GM18519 (cell line): Measurements from ENCODE around the gene SIRT4.
"Not testable (repeated sequence)": the region's sequence is repeated elsewhere in the genome, so short reads cannot be mapped to it uniquely, and the experiment has no call there.

Source experiments
- ATAC-seq: cut with Tn5 transposase; IDR thresholded peaks from one replicate; pipeline ENCODE4 v1.9.1; 2021; ENCODE audit warnings: mild to moderate bottlenecking, moderate library complexity; ENCODE audit not compliant: unreplicated experiment, low FRiP score

Gene SIRT4

DNA sequence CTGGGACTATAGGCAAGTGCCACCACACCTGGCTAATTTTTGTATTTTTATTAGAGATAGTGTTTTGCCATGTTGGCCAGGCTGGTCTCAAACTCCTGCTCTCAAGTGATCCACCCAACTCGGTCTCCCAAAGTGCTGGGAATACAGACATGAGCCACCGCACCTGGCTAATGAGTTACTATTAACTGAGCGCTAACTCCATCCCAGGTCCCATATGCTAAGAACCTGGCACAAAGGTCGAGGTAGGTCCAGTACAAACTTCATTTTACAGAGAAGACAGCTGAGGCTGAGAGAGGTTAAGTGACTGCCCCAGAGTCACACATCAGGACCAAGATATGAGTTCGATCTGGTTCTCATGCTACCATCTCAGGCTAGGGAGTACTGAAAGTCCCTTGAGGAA is 29.9 kb downstream of the SIRT4 start:
- ATAC-seq = no peak

DNA sequence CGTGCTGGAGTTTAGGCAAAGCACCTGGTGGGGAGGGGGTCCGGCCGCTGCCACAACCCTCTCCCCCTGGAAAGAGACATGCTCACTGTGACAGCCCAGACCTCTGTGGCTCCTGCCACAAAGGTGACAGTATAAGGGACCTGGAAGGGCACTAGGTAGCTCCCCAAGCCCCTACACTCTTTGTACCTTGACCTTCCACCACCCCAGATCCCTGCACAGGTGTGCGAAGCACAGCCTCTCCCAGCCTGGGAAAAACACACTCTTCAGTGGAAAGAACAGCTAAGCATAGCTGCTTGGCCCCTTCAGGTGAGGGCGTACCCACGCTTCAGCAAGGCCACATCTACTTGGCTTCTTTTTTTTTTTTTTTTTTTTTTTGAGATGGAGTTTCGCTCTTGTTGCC is 30.4 kb downstream of the SIRT4 start:
- ATAC-seq = no peak

DNA sequence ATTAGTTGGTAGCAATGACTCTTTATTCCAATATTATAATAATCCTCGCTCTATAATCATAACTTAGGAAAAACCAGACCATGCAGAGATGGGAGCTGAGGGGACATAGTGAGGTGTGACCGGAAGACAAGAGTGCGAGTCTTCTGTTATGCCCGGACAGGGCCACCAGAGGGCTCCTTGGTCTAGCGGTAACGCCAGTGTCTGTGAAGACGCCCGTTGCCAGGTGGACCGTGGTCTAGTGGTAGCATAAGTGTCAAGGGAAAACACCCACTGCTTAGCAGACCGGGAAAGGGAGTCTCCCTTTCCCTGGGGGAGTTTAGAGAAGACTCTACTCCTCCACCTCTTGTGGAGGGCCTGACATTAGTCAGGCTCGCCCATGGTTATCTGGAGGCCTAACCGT is 33.3 kb downstream of the SIRT4 start:
- ATAC-seq = not testable (repeated sequence)

DNA sequence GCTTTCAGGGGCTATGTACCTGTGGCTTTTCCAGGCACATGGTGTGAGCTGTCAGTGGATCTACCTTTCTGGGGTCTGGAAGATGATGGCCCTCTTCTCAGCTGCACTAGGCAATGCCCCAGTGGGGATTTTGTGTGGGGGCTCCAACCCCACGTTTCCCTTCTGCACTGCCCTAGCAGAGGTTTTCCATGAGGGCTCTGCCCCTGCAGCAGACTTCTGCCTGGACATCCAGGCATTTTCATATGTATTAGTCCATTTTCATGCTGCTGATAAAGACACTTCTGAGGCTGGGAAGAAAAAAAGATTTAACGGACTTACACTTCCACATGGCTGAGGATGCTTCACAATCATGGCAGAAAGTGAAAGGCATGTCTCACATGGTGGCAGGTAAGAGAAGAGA is 34.3 kb downstream of the SIRT4 start:
- ATAC-seq = not testable (repeated sequence)

DNA sequence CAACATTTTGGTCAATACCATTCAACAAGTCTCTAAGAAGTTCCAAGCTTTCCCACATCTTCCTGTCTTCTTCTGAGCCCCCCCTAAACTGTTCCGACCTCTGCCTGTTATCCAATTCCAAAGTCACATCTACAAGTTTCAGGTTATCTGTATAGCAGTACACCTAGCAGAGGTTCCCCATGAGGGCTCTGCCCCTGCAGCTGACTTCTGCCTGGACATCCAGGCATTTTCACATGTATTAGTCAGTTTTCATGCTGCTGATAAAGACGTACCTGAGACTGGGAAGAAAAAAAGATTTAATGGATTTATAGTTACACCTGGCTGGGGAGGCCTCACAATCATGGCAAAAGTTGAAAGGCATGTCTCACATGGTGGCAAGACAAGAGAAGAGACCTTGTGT is 35.6 kb downstream of the SIRT4 start:
- no peak for ATAC-seq

DNA sequence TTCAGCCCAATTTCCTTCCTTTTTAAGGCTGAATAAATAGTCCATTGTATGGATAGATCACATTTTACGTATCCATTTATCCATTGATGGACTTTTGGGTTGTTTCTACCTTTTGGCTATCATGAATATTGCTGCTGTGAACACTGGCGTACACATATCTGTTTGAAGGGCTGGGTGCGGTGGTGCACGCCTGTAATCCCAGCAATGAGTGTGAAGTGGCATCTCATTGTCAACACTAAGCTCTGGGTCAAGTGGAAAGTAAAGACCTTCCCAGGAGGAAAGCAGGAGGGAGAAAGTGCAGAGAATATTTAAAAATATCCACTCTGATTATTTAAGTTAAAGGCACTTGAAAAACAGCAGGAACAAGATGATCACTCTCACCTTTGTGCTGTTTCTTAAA is 37.1 kb downstream of the SIRT4 start:
- ATAC-seq = no peak

DNA sequence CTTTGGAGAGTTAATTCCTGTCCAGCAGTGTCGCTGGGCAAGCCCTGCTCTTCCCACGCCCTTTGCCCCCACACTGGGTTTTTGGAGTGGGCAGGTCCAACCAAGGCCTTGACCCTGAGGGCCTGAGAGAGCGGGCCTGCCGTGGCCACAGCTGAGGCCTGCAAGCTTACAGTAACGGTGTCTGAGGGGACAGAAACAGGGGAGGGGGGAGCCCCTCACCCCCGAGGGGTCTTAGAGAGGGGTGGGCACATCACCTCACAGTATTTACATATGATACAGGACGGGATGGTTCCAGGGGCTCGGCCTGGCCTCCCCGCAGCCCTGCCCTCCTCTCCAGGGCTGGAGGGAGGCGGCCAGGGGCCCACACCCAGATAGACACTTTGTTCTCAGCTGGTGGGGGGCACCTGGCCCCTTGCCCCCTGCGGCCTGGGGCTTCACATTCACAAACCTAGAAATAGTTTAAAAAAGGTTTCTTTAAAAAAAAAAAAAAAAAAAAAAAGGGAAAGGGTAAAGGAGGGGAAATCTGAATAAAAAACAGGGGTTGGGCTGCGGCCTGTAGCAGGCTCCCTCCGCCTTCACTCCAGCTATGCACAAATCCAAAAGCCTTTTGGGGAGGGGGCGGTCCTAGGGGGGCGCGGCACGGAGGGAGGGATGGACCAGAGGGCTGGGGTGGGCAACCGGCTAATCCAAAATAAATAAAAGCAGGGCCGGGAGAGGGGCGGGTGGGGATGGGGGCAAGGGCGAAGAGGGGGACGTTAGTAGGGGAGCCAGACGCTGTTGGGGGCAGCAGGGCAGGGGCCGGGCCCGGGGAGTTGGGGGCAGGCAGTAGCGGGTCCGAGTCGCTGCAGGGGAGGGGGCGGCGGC is 40.3 kb downstream of the SIRT4 start:
- ATAC-seq = no peak

DNA sequence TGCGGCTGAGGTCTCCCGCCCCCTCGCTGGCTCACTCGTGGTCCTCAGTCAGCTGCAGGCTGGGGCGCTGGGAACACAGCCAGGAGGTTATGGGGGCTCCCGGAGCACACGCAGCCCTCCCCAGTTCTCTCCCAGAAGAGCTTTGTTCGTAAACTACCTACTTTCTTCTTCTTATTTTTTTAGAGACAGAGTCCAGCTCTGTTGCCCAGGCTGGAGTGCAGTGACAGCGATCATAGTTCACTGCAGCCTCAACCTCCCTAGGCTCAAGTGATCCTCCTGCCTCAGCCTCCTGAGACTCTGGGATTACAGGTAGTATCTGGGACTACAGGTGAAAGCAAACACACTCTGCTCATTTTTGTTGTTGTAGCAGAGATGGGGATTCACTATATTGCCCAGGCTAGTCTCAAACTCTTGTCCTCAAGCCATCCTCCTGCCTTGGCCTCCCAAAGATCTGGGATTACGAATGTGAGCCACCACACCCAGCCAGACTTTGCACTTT is 41.0 kb downstream of the SIRT4 start:
- no peak for ATAC-seq

DNA sequence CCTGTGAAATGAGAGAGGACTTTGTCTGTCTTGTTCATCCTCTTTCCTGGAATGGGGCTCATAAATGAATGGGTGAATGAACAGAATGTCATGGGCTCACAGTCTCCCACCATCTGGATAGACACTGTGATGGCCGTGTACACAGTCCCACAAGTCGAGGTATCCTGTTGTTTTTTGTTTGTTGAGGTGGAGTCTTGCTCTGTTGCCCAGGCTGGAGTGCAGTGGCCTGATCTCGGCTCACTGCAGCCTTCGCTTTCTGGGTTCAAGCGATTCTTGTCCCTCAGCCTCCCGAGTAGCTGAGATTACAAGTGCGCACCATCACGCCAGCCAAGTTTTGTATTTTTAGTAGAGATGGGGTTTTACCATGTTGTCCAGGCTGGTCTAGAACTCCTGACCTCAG is 41.6 kb downstream of the SIRT4 start:
- ATAC-seq = no peak

DNA sequence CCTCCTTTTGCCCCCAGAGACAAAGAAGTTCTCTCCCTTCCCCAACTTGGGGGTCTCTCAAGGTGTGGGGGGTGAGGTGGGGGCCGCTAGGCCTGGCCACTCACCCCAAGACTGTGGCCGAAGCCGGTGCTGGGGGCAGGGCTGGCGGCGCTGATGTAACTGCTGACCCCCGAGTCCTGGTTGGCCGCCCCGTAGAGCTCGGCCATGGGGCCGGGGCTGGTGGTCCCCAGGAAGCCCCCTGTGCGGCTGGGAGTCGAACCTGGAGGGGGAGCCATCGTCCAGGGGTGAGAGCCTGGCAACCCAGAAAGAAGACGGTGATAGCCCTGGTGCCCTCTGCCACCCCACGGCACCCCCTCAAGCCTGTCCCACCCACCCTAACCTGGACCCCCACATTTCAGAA is 43.9 kb downstream of the SIRT4 start:
- ATAC-seq = no peak

DNA sequence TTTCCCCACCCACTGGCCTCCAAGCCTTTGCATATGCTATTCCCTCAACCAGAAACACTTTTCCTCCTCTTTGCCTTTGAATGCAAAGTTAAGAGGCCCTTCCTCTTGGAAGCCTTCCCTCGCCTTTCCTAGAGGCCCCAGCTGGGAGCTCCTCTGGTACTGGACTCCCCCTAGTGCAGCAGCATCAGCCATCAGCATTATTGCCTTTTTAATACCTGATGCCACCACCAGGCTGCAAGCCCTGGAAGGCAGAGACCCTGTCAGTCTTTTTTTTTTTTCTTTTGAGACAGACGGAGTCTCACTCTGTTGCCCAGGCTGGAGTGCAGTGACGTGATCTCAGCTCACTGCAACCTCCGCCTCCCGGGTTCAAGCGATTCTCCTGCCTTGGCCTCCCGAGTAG is 44.6 kb downstream of the SIRT4 start:
- ATAC-seq = no peak

DNA sequence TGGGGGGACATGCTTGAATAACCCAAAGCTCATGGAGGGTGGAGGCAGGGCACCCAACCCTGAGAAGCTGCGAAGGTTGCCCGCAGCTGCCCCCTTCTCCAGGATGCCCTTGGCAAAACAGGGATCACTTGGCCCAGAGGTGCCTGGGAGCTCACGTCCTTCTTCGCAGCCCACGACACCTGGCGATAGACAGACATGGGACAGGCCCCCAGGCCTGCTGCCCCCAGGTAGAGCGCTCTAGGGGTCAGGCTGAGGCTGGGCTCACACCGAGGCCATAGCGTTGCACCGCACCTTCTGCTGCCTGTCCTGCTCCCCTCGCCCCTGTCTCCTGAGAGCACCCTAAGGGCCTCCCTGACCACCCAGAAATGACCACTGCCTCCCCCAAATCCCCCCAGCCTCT is 45.6 kb downstream of the SIRT4 start:
- ATAC-seq = no peak

DNA sequence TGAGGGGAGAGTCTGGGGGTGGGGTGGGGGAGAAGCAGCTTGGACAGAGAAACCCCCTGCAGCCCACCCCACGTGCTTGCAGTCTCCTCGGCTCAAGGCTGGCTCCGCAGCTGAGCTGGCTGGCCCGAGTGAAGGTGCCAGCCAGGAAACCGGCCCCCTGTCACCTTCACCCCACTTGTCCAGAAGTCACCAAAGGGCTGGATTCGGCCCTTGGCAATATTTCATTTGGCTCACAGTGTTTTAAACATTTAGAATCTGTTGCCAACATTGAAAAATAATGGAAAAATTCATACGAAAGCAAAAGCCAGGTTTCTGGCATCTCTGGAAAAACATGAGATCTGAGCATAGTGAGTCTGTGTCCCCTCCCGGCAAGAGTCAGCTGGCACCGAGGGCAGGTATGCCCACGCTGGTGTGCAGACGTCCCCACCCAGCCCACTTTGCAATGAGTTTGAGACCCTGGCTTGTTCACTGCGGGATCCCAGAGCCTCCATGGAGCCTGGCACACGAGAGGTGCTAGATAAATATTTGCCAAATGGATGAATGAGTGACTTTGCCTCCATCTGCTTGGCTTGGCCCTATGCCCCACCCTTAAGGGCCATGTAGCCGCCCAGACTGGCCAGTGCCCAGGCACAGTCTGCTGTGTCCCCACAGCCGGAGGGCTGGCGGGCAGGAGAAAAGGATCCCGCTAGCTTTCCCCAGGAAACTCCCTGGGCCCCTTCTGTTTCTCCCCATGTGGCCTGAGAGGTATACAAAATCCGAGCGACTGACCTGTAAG is 48.6 kb downstream of the SIRT4 start:
- no peak for ATAC-seq

DNA sequence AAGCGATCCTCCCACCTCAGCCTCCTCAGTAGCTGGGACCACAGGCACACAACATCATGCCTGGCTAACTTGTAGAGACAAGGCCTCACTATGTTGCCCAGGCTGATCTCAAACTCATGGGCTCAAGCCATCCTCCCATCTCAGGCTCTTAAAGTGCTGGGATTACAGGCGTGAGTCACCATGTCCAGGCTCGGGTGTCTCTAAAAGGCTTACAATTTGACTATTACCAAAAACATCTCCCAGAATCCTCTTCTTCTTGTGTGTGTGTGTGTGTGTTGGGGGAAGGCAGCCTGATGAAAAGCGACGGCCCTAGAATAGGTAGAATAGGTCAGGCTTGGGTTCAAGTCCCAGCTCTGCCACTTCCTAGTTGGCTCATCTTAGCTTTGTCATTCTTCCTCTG is 50.0 kb downstream of the SIRT4 start:
- no peak for ATAC-seq

DNA sequence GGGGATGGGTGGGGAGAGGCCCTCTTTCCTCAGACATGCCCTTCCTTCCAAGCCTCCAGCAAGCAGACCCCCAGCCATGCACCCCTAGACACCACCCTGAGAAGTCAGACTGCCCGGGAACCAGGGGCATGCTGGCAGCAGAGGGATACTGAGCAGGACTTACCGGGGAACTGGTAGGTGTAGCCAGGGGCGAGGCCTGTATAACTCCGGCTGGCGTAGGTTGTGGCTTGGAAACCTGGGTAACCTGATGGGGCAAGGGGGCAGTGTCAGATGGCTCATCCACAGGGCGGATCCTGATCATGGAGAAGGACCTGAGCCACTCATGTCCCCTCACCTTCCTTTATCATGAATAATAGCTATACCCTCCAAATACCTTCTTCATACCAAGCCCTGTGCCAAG is 51.0 kb downstream of the SIRT4 start:
- ATAC-seq = no peak

DNA sequence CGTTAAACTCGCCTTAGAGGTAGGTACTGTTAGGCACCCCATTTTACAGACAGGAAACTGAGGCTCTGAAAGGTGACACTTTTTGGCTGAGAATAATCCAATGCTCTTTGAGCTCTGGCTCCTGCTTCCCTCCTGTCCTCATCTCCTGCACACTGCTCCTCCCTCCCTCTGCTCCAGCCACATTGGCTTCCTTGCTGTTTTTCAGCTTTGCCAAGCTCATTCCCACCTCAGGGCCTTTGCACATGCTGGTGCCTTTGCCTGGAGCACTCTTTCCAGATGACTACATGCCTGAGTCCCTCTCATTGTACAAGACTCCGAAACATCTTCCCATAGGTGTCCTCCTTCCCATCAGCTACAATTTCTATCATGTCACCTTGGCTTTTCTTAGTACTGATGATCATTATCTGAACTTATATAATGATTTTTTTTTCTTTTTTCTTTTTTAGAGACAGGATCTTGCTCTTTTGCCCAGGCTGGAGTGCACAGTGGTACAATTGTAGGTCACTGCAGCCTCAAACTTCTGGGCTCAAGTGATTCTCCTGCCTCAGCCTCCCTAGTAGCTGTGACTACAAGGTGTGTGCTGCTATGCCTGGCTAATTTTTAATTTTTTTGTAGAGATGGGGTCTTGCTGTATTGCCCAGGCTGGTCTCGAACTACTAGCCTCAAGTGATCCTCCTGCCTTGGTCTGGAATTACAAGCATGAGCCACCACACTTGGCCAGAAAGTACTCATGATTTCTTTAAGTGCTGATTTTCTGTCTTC is 51.6 kb downstream of the SIRT4 start:
- ATAC-seq = no peak

DNA sequence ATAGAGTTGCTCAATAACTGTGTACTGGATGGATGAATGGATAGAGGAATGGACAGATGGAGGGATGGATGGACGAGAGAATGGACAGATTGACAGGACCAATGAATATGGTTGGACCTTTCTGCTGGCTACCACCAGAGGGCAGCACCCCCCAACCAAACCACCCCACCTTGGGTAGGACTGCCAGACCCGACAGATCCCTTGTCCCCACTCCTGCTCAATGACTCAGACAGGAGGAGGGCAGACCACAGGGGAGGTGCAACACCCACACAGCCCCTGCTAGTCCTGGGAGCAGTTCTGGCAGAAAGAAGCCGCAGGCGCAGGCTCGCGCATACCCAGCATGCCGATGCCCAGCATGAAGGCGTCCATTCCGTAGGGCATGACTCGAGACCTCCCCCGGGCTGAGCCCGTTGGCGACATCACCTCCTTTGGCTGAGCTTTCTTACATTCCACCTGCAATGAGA is 54.5 kb downstream of the SIRT4 start:
- ATAC-seq = no peak

DNA sequence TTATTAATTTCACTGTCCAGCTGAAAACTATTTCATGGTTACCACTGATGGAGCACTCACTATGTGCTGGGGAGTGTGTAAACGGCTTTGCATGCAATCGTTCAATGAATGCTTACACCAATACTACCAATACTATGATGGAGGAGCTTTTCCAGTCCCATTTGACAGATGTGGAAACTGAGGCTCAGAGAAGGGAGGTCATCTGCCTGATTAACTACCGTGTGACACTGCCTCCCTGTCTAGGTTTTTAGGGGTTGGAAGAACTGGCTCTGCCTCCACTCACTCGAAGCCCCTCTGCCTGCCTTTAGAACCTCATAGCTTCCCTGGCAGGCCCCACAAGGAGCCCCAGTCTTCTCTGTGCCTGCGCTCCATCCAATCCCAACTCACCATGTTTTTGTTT is 55.0 kb downstream of the SIRT4 start:
- ATAC-seq = no peak

DNA sequence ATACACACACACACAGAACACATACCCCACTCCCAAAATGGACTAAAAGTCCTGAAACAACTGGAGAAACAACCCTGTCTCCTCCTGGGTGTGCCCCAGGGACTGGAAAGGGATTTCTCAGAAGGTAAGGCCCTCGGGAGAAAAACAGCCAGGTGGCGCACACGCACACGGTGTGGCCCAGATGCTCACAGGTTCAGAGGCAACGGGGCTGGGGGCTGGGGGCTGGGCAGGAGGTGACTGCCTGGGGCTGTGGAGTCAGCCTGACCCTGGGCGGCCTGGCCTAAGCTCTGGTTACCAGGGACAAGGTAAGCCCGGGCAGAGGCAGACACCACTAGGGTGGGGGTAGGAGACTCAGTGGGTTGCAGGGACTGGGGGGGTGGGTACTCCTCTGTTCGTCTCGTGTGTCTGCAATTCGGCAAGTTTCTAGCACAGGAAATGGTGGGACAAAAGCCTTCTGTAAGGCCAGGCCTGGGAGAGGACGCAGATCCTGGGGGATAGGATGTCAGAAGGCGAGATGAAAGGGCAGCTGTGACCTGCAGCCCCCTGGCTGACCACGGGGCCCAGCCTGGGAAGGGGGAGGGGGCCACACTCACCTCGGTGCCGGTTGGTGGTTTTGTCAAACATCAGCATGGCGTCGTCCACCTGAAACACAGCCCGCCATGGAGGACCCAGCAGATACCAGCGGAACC is 56.4 kb downstream of the SIRT4 start:
- no peak for ATAC-seq

DNA sequence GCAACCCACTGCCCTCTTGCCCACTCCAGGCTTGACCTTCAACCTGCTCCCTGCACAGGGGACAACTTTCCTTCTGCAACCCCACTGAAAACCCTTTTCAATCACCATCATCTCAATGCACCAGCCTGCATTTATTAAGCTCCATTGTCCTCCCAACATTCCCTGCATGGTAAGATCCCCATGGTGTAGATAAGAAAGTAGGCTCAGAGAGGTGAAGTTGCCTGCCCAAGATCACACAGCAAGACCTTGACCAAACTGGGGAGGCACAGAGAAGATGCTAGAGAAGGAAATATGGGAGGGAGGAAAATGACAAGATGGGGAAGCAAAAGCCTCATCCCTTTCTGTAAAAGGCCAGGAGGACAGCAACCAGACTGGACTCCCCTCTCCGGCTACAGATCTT is 57.0 kb downstream of the SIRT4 start:
- no peak for ATAC-seq
